ENCODE results near the gene KCNMB2. TPM values are rescaled to one million over a fixed set of nuclear protein-coding genes. Genes with fewer than 3 reads are reported as not detected.

KCNMB2 gene
- total RNA-seq, 6 donors from 2014 or later, result 0.51 to 3.0 (median 1.1) TPM; not detected in 3

GRCh38 chr3:178658694-178659325, 122.6 kb downstream of the KCNMB2 start:
- TF ChIP-seq, protein P1, sequence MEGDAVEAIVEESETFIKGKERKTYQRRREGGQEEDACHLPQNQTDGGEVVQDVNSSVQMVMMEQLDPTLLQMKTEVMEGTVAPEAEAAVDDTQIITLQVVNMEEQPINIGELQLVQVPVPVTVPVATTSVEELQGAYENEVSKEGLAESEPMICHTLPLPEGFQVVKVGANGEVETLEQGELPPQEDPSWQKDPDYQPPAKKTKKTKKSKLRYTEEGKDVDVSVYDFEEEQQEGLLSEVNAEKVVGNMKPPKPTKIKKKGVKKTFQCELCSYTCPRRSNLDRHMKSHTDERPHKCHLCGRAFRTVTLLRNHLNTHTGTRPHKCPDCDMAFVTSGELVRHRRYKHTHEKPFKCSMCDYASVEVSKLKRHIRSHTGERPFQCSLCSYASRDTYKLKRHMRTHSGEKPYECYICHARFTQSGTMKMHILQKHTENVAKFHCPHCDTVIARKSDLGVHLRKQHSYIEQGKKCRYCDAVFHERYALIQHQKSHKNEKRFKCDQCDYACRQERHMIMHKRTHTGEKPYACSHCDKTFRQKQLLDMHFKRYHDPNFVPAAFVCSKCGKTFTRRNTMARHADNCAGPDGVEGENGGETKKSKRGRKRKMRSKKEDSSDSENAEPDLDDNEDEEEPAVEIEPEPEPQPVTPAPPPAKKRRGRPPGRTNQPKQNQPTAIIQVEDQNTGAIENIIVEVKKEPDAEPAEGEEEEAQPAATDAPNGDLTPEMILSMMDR (IDR thresholded peaks at IDR 0.05), result no peak
- TF ChIP-seq POLR2AphosphoS5 (IDR thresholded peaks at IDR 0.05) (no peak), EP300 (IDR thresholded peaks at IDR 0.05) (no peak), POLR2A (IDR thresholded peaks at IDR 0.05) (no peak)
- no peak for DNase-seq
- no peak overlapping the region for H3K4me3 ChIP-seq
- no peak overlapping the region for H3K27ac ChIP-seq
- no peaks in the 10 kb centered on the region for H3K27me3 ChIP-seq
- no peaks in the 10 kb centered on the region for H3K4me1 ChIP-seq
- 89 to 92% methylated on average over 4 of the region's 4 CpGs for WGBS, 2 donors
- H3K9me3 ChIP-seq, result no peaks in the 10 kb centered on the region
- no peak for ATAC-seq (ENCODE audit: low FRiP score in 2 of 2)
- no peaks in the 10 kb centered on the region for H3K36me3 ChIP-seq

DNA sequence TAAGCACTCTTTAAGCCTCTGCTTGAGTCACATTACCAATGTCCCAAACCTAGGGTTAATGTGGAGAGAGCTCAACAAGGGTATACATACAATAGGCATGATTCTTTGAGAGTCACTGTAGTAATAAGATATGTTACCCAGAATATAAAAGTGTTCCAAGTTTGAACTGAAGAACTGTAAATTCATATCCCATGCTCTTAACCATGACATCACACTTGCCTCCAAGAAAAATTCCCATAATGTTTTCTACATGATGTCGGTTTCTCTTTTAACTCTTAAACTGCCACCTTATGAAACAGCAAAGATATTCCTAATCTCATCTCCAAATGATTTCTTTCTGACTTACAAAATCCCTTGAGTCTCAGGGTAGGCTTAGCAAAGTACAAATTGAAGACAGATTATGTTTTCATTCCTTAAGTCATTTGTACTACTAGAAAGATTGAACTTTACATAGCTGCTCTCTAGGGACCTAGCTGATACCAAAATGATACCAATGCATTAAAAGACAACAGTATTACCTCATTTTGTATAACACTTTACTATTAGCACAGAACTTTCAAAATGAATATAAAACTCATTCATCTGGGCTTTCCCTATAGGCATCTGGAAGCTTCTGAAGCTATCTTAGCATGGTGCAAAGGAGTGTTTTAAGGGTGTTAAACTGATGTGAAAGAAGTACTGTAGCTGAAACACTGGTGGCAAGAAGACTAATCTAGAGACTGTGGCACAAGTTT, 127.1 kb downstream of the KCNMB2 start:
- Histone ChIP-seq H3K27ac (no peak overlapping the region), H3K36me3 (no peaks in the 10 kb centered on the region), H3K4me1 (no peaks in the 10 kb centered on the region), H3K9me3 (no peaks in the 10 kb centered on the region), H3K27me3 (no peaks in the 10 kb centered on the region), H3K4me3 (no peak overlapping the region)
- ATAC-seq (ENCODE audit: low FRiP score in 2 of 2) (no peak), DNase-seq (no peak)
- TF ChIP-seq POLR2A (IDR thresholded peaks at IDR 0.05) (no peak), EP300 (IDR thresholded peaks at IDR 0.05) (no peak), POLR2AphosphoS5 (IDR thresholded peaks at IDR 0.05) (no peak)
- TF ChIP-seq, protein P1 (IDR thresholded peaks at IDR 0.05), result no peak
- WGBS, 2 donors, result 66 to 81% methylated on average over 1 of the region's 1 CpG

GRCh38 chr3:178665747-178666146, 129.5 kb downstream of the KCNMB2 start:
- ATAC-seq (ENCODE audit: low FRiP score in 2 of 2) (no peak), DNase-seq (no peak)
- Histone ChIP-seq H3K27me3 (no peaks in the 10 kb centered on the region), H3K36me3 (no peaks in the 10 kb centered on the region), H3K27ac (no peak overlapping the region), H3K4me3 (no peak overlapping the region), H3K4me1 (no peaks in the 10 kb centered on the region), H3K9me3 (no peaks in the 10 kb centered on the region)
- WGBS, 2 donors, result 71 to 79% methylated on average over 4 of the region's 4 CpGs
- TF ChIP-seq POLR2AphosphoS5 (IDR thresholded peaks at IDR 0.05), result no peak
- no peak for TF ChIP-seq EP300 (IDR thresholded peaks at IDR 0.05)
- no peak for TF ChIP-seq POLR2A (IDR thresholded peaks at IDR 0.05)
- TF ChIP-seq, protein P1 (IDR thresholded peaks at IDR 0.05), result no peak

GRCh38 chr3:178669022-178669601, 132.9 kb downstream of the KCNMB2 start:
- Histone ChIP-seq H3K27ac (no peak overlapping the region), H3K27me3 (no peaks in the 10 kb centered on the region), H3K4me1 (peaks cover 0 to 10% (median 6%) of the 10 kb centered on the region in 4 donors), H3K36me3 (no peaks in the 10 kb centered on the region), H3K9me3 (no peaks in the 10 kb centered on the region), H3K4me3 (no peak overlapping the region)
- ATAC-seq (ENCODE audit: low FRiP score in 2 of 2) (no peak), DNase-seq (no peak)
- 29 to 33% methylated on average over 2 of the region's 2 CpGs for WGBS, 2 donors
- no peak for TF ChIP-seq EP300 (IDR thresholded peaks at IDR 0.05)
- TF ChIP-seq, protein P1 (IDR thresholded peaks at IDR 0.05), result no peak
- TF ChIP-seq POLR2AphosphoS5 (IDR thresholded peaks at IDR 0.05), result no peak
- no peak for TF ChIP-seq POLR2A (IDR thresholded peaks at IDR 0.05)

Data from upper lobe of left lung (tissue), 6 donors.